Muscle layer of duodenum (tissue), 2 donors: Measurements from ENCODE around the gene CREB3L4.
A peak's percentile ranks its signal among the peaks of the same experiment; 100 is the strongest.

Source experiments
- H3K27ac ChIP-seq: one replicate; pipeline ENCODE4 v1.7.0; 2013; ENCODE audit warnings: mild to moderate bottlenecking, low read length
- H3K27me3 ChIP-seq: one replicate; pipeline ENCODE4 v1.7.0; 2013; ENCODE audit warnings: low read depth, mild to moderate bottlenecking, control low read depth, low read length
- H3K36me3 ChIP-seq, 2 donors: one replicate each; pipeline ENCODE4 v1.7.0; 2013; ENCODE audit warnings: low read length in 2 of 2, control low read depth in 1 of 2, mild to moderate bottlenecking in 1 of 2; ENCODE audit not compliant: insufficient read depth in 2 of 2, control insufficient read depth in 1 of 2
- H3K4me1 ChIP-seq, 2 donors: one replicate each; pipeline ENCODE4 v1.7.0; 2013; ENCODE audit warnings: low read length in 2 of 2, mild to moderate bottlenecking in 2 of 2, control low read depth in 1 of 2, moderate library complexity in 1 of 2; ENCODE audit not compliant: insufficient read depth in 2 of 2, control insufficient read depth in 1 of 2
- H3K4me3 ChIP-seq, 2 donors: one replicate each; pipeline ENCODE4 v1.7.0; 2013; ENCODE audit warnings: low read length in 2 of 2, low read depth in 1 of 2, mild to moderate bottlenecking in 1 of 2
- H3K9me3 ChIP-seq, 2 donors: one replicate each; pipeline ENCODE4 v1.7.0; 2013; ENCODE audit warnings: low read length in 2 of 2, control low read depth in 1 of 2, mild to moderate bottlenecking in 1 of 2; ENCODE audit not compliant: control insufficient read depth in 1 of 2
- donor health status: healthy.

CREB3L4 gene

GRCh38 chr1:153967107-153967999 lies at the start of gene CREB3L4:
Gene CREB3L4 (plus strand): TSS chr1:153967902. CDS start chr1:153968526, 624 bp downstream.
- H3K9me3 ChIP-seq = no peaks in the 10 kb centered on the region
- H3K36me3 ChIP-seq = no peaks in the 10 kb centered on the region
- H3K4me3 ChIP-seq = peak within 1 kb of the TSS; percentile 65 to 82
- peak within 1 kb of the TSS; percentile 90 for H3K27ac ChIP-seq
- peaks cover 11 to 27% of the 10 kb centered on the region in 2 donors for H3K4me1 ChIP-seq
- H3K27me3 ChIP-seq = no peaks in the 10 kb centered on the region

GRCh38 chr1:153919876-153920852 lies 47.5 kb upstream of the CREB3L4 start:
- Histone ChIP-seq H3K9me3 (no peaks in the 10 kb centered on the region), H3K27ac (no peak overlapping the region), H3K36me3 (no peaks in the 10 kb centered on the region), H3K27me3 (no peaks in the 10 kb centered on the region), H3K4me1 (peaks cover 18 to 27% of the 10 kb centered on the region in 2 donors), H3K4me3 (peak overlapping the region in 1 of 2 donors; percentile 91)

GRCh38 chr1:153921080-153921802 lies 46.5 kb upstream of the CREB3L4 start:
- H3K9me3 ChIP-seq = no peaks in the 10 kb centered on the region
- no peaks in the 10 kb centered on the region for H3K27me3 ChIP-seq
- peak overlapping the region; percentile 76 to 91 for H3K4me3 ChIP-seq
- H3K36me3 ChIP-seq = no peaks in the 10 kb centered on the region
- peaks cover 18 to 24% of the 10 kb centered on the region in 2 donors for H3K4me1 ChIP-seq
- peak overlapping the region; percentile 54 for H3K27ac ChIP-seq

- peak overlapping the region; percentile 76 to 91 for H3K4me3 ChIP-seq
- H3K4me1 ChIP-seq = peaks cover 18 to 24% of the 10 kb centered on the region in 2 donors
- no peaks in the 10 kb centered on the region for H3K27me3 ChIP-seq
- no peaks in the 10 kb centered on the region for H3K36me3 ChIP-seq
- H3K27ac ChIP-seq = peak overlapping the region; percentile 54
- H3K9me3 ChIP-seq = no peaks in the 10 kb centered on the region
Measured at GRCh38 chr1:153921803-153922075, 46.0 kb upstream of the CREB3L4 start.

- Histone ChIP-seq H3K27ac (peak overlapping the region; percentile 54), H3K9me3 (no peaks in the 10 kb centered on the region), H3K36me3 (no peaks in the 10 kb centered on the region), H3K4me1 (peaks cover 18 to 24% of the 10 kb centered on the region in 2 donors), H3K27me3 (no peaks in the 10 kb centered on the region), H3K4me3 (peak overlapping the region; percentile 76 to 91)
Measured at GRCh38 chr1:153922076-153922971, 45.4 kb upstream of the CREB3L4 start.

- H3K27ac ChIP-seq = peak within 1 kb of the TSS; percentile 97
- peak within 1 kb of the TSS; percentile 84 to 91 for H3K4me3 ChIP-seq
- H3K27me3 ChIP-seq = no peaks in the 10 kb centered on the region
- peaks cover 18 to 24% of the 10 kb centered on the region in 2 donors for H3K4me1 ChIP-seq
- H3K9me3 ChIP-seq = no peaks in the 10 kb centered on the region
- H3K36me3 ChIP-seq = peaks cover 0 to under 1% of the 10 kb centered on the region in 2 donors
Measured at GRCh38 chr1:153922972-153923925, 44.5 kb upstream of the CREB3L4 start, which contains the start of gene GATAD2B. Gene GATAD2B (minus strand): TSS chr1:153922972. CDS start chr1:153828347, 94,625 bp downstream.

GRCh38 chr1:153926405-153926804 lies 41.3 kb upstream of the CREB3L4 start:
- no peak overlapping the region for H3K27ac ChIP-seq
- H3K27me3 ChIP-seq = no peaks in the 10 kb centered on the region
- peaks cover 14 to 30% of the 10 kb centered on the region in 2 donors for H3K36me3 ChIP-seq
- no peaks in the 10 kb centered on the region for H3K9me3 ChIP-seq
- no peak overlapping the region for H3K4me3 ChIP-seq
- H3K4me1 ChIP-seq = peaks cover 10% of the 10 kb centered on the region in 2 donors

- Histone ChIP-seq H3K4me1 (peaks cover 6 to 8% of the 10 kb centered on the region in 2 donors), H3K9me3 (no peaks in the 10 kb centered on the region), H3K27me3 (no peaks in the 10 kb centered on the region), H3K27ac (no peak overlapping the region), H3K36me3 (peaks cover 19 to 45% of the 10 kb centered on the region in 2 donors), H3K4me3 (no peak overlapping the region)
Measured at GRCh38 chr1:153928245-153928644, 39.5 kb upstream of the CREB3L4 start.

- Histone ChIP-seq H3K4me3 (no peak overlapping the region), H3K27me3 (no peaks in the 10 kb centered on the region), H3K27ac (no peak overlapping the region), H3K36me3 (peaks cover 22 to 51% of the 10 kb centered on the region in 2 donors), H3K9me3 (no peaks in the 10 kb centered on the region), H3K4me1 (peaks cover 1 to 8% of the 10 kb centered on the region in 2 donors)
Measured at GRCh38 chr1:153928791-153929341, 38.8 kb upstream of the CREB3L4 start.
